SKM-1 treated with dmso at 0.1 percent for 144 hours (cell line): Measurements from ENCODE around the gene LAS1L.
"Not testable (repeated sequence)": the region's sequence is repeated elsewhere in the genome, so short reads cannot be mapped to it uniquely, and the experiment has no call there.

Experiments
- DNase-seq: peaks from one replicate; lab custom pipeline; 2025; ENCODE audit not compliant: unreplicated experiment; lab: John Stamatoyannopoulos, UW

LAS1L gene

GRCh38 chrX:65534450-65535292, at the start of gene LAS1L:
LAS1L (minus strand) TSS chrX:65534787; CDS start chrX:65534715, 72 bp downstream.
- peak; percentile 84 for DNase-seq

GRCh38 chrX:65582450-65583082, 48.0 kb upstream of the LAS1L start:
- no peak for DNase-seq

GRCh38 chrX:65581661-65582339, 47.2 kb upstream of the LAS1L start:
- peak; percentile 37 for DNase-seq

GRCh38 chrX:65578346-65578745, 43.8 kb upstream of the LAS1L start:
- no peak for DNase-seq

GRCh38 chrX:65576160-65576559, 41.6 kb upstream of the LAS1L start:
- no peak for DNase-seq

- DNase-seq = no peak
Measured at GRCh38 chrX:65575022-65575421, 40.4 kb upstream of the LAS1L start.

- peak; percentile 39 for DNase-seq
Measured at GRCh38 chrX:65574356-65574755, 39.8 kb upstream of the LAS1L start.

GRCh38 chrX:65572971-65573370, 38.4 kb upstream of the LAS1L start:
- DNase-seq = no peak

- not testable (repeated sequence) for DNase-seq
Measured at GRCh38 chrX:65562850-65563249, 28.3 kb upstream of the LAS1L start.

GRCh38 chrX:65551489-65552339, 17.1 kb upstream of the LAS1L start:
- no peak for DNase-seq

GRCh38 chrX:65551086-65551485, 16.5 kb upstream of the LAS1L start:
- no peak for DNase-seq

GRCh38 chrX:65545456-65545855, 10.9 kb upstream of the LAS1L start:
- no peak for DNase-seq

GRCh38 chrX:65537229-65537628, 2.6 kb upstream of the LAS1L start:
- DNase-seq = no peak

- no peak for DNase-seq
Measured at GRCh38 chrX:65536291-65536690, 1.7 kb upstream of the LAS1L start.

GRCh38 chrX:65532016-65532415, 2.6 kb downstream of the LAS1L start:
- DNase-seq = no peak

GRCh38 chrX:65528705-65529340, 5.8 kb downstream of the LAS1L start:
- no peak for DNase-seq

GRCh38 chrX:65528293-65528692, 6.3 kb downstream of the LAS1L start:
- DNase-seq = no peak

- no peak for DNase-seq
Measured at GRCh38 chrX:65524139-65524538, 10.4 kb downstream of the LAS1L start.

- no peak for DNase-seq
Measured at GRCh38 chrX:65522739-65523372, 11.7 kb downstream of the LAS1L start.

- DNase-seq = not testable (repeated sequence)
Measured at GRCh38 chrX:65519530-65519929, 15.1 kb downstream of the LAS1L start.
